Keratinocyte (primary cell): Measurements from ENCODE around the gene EIF4ENIF1. TPM values are rescaled to one million over a fixed set of nuclear protein-coding genes. Genes with fewer than 3 reads are reported as not detected.

ENCODE experiments used
- DNase-seq: peaks from one replicate; pipeline ENCODE4 v3.0.0-alpha.2; 2011; ENCODE audit warnings: low read depth, missing footprints, low spot score
- FAIRE-seq: peaks from 2 replicates; lab custom pipeline; 2011; peaks lifted over from hg19 to GRCh38; lab: Jason Lieb, UNC
- H2AFZ ChIP-seq: 2 replicates; pipeline ENCODE4 v1.6.0; 2012; ENCODE audit warnings: low read length, control low read depth, inconsistent platforms; ENCODE audit not compliant: control insufficient read depth
- H3K27ac ChIP-seq: 2 replicates; pipeline ENCODE4 v1.5.1; 2011; ENCODE audit warnings: low read length; ENCODE audit not compliant: control insufficient read depth, insufficient read depth
- H3K27me3 ChIP-seq: 3 replicates; pipeline ENCODE4 v1.6.0; 2011; ENCODE audit warnings: low read length; ENCODE audit not compliant: control insufficient read depth, insufficient read depth; ENCODE audit errors: extremely low read depth
- H3K36me3 ChIP-seq, 2 experiments: 2 replicates in 1 of 2; 3 replicates in 1 of 2; pipeline ENCODE4 v1.5.1; 2011; ENCODE audit warnings: low read length in 2 of 2, mild to moderate bottlenecking in 1 of 2; ENCODE audit not compliant: control insufficient read depth in 2 of 2, insufficient read depth in 2 of 2; ENCODE audit errors: extremely low read depth in 1 of 2
- H3K4me1 ChIP-seq: 3 replicates; pipeline ENCODE4 v1.5.1; 2011; ENCODE audit warnings: low read length; ENCODE audit not compliant: control insufficient read depth, insufficient read depth; ENCODE audit errors: extremely low read depth
- H3K4me2 ChIP-seq: 3 replicates; pipeline ENCODE4 v1.6.0; 2011; ENCODE audit warnings: low read depth, low read length; ENCODE audit not compliant: control insufficient read depth, insufficient read depth; ENCODE audit errors: extremely low read depth
- H3K4me3 ChIP-seq, 3 experiments: fragments of 200-600 bp in 1 of 3; sonication (generic) in 1 of 3; 2 replicates in 2 of 3; 3 replicates in 1 of 3; pipeline ENCODE4 v1.5.1; 2011 to 2016; ENCODE audit warnings: low read length in 3 of 3, mild to moderate bottlenecking in 3 of 3, control low read depth in 2 of 3, inconsistent platforms in 1 of 3, low read depth in 1 of 3, mixed read lengths in 1 of 3, mixed run types in 1 of 3, moderate library complexity in 1 of 3; ENCODE audit not compliant: control insufficient read depth in 2 of 3, insufficient read depth in 2 of 3; ENCODE audit errors: extremely low read depth in 1 of 3
- H3K79me2 ChIP-seq: 2 replicates; pipeline ENCODE4 v1.6.0; 2012; ENCODE audit warnings: low read length; ENCODE audit not compliant: control insufficient read depth, insufficient read depth
- H3K9ac ChIP-seq: 3 replicates; pipeline ENCODE4 v1.6.0; 2011; ENCODE audit warnings: low read length; ENCODE audit not compliant: control insufficient read depth, insufficient read depth; ENCODE audit errors: extremely low read depth
- H3K9me1 ChIP-seq: 3 replicates; pipeline ENCODE4 v1.6.0; 2011; ENCODE audit warnings: low read length; ENCODE audit not compliant: control insufficient read depth, insufficient read depth; ENCODE audit errors: extremely low read depth
- H3K9me3 ChIP-seq: 2 replicates; pipeline ENCODE4 v1.5.1; 2012; ENCODE audit warnings: low read depth, low read length; ENCODE audit not compliant: control insufficient read depth
- H4K20me1 ChIP-seq: 3 replicates; pipeline ENCODE4 v1.6.0; 2011; ENCODE audit warnings: low read length; ENCODE audit not compliant: control insufficient read depth, insufficient read depth; ENCODE audit errors: extremely low read depth
- CTCF ChIP-seq, 3 experiments: IDR thresholded peaks in 1 of 3; conservative IDR thresholded peaks in 1 of 3; optimal IDR thresholded peaks in 1 of 3; 2 replicates in 2 of 3; 3 replicates in 1 of 3; pipeline versions ENCODE3 to v1.5.1; 2011; ENCODE audit warnings: low read length in 3 of 3, mild to moderate bottlenecking in 3 of 3, moderate library complexity in 2 of 3, control low read depth in 1 of 3, inconsistent platforms in 1 of 3; ENCODE audit not compliant: insufficient read depth in 2 of 3; ENCODE audit errors: extremely low read depth in 1 of 3
- EZH2 ChIP-seq: IDR thresholded peaks from one replicate; pipeline ENCODE4 v1.6.1; 2012; ENCODE audit warnings: inconsistent platforms, mild to moderate bottlenecking, low read length, moderate library complexity
- dilution Hi-C: fragments of 300-500 bp; cut with MboI; formaldehyde crosslinking; loops from one replicate; pipeline ENCODE4 v1.7.0; 2020; ENCODE audit warnings: low sequenced_read_pairs; ENCODE audit not compliant: extremely low pct_ligation_motif_present
- polyA plus RNA-seq, 5 experiments: library from polyadenylated mRNA; depleted of rRNA in 3 of 5; stranded (reverse) in 3 of 5; stranded (forward) in 1 of 5; unstranded in 1 of 5; fragments of >200 nt; gene quantifications; 1 replicate in 1 of 5; 2 replicates in 3 of 5; 3 replicates in 1 of 5; pipeline versions ENCODE4 v1.2.1 to v1.2.3, GENCODE V29; 2011 to 2012; ENCODE audit warnings: missing spikeins in 2 of 5, low read depth in 1 of 5, low replicate concordance in 1 of 5

Gene EIF4ENIF1
- polyA plus RNA-seq, 1 donor (not counting 4 experiments of a cell fraction or from before 2014, with no cell fraction given) = 14.4 TPM

GRCh38 chr22:31496735-31497146 is 7.1 kb upstream of the EIF4ENIF1 start:
- Histone ChIP-seq H3K27ac (peak overlapping the region; percentile 71), H3K9ac (peak overlapping the region; percentile 85), H3K36me3 (no peaks in the 10 kb centered on the region), H3K9me3 (no peaks in the 10 kb centered on the region), H3K79me2 (peaks cover 13% of the 10 kb centered on the region), H2AFZ (peak overlapping the region; percentile 94), H3K4me2 (peak overlapping the region; percentile 94), H3K27me3 (no peaks in the 10 kb centered on the region), H3K9me1 (no peaks in the 10 kb centered on the region), H3K4me3 (peak overlapping the region; percentile 55 to 86 (median 77)), H3K4me1 (peaks cover 11% of the 10 kb centered on the region), H4K20me1 (no peaks in the 10 kb centered on the region)
- dilution Hi-C loops = no loop called here
- FAIRE-seq (no peak), DNase-seq (no peak)
- no peak for TF ChIP-seq EZH2
- no peak for TF ChIP-seq CTCF (optimal IDR thresholded peaks at IDR 0.05 in 1 of 3, IDR thresholded peaks at IDR 0.05 in 1 of 3, conservative IDR thresholded peaks at IDR 0.05 in 1 of 3; ENCODE audit: extremely low read depth in 1 of 3, insufficient read depth in 2 of 3, low read length in 3 of 3)

- H3K4me1 ChIP-seq = peaks cover 15% of the 10 kb centered on the region
- no peaks in the 10 kb centered on the region for H3K27me3 ChIP-seq
- H2AFZ ChIP-seq = peak within 1 kb of the TSS; percentile 94
- H4K20me1 ChIP-seq = no peaks in the 10 kb centered on the region
- H3K4me2 ChIP-seq = peak within 1 kb of the TSS; percentile 94
- no peaks in the 10 kb centered on the region for H3K9me1 ChIP-seq
- no peaks in the 10 kb centered on the region for H3K9me3 ChIP-seq
- H3K27ac ChIP-seq = peak within 1 kb of the TSS; percentile 71
- dilution Hi-C loops = no loop called here
- DNase-seq (no peak), FAIRE-seq (peak; percentile 59)
- TF ChIP-seq CTCF (optimal IDR thresholded peaks at IDR 0.05 in 1 of 3, IDR thresholded peaks at IDR 0.05 in 1 of 3, conservative IDR thresholded peaks at IDR 0.05 in 1 of 3; ENCODE audit: extremely low read depth in 1 of 3, insufficient read depth in 2 of 3, low read length in 3 of 3) (peak; percentile 21 to 55 (median 34)), EZH2 (no peak)
- H3K79me2 ChIP-seq = peaks cover 12% of the 10 kb centered on the region
- peak within 1 kb of the TSS; percentile 55 to 86 (median 77) for H3K4me3 ChIP-seq
- H3K9ac ChIP-seq = peak within 1 kb of the TSS; percentile 85
- H3K36me3 ChIP-seq = no peaks in the 10 kb centered on the region
Measured at GRCh38 chr22:31496007-31496734, 6.5 kb upstream of the EIF4ENIF1 start, which contains the start of gene SFI1. SFI1 (plus strand) TSS chr22:31496536; CDS start chr22:31508285, 11,749 bp downstream.
